Endothelial cell of umbilical vein (primary cell): ENCODE data around the gene USP17L12.
"Not testable (repeated sequence)": the region's sequence is repeated elsewhere in the genome, so short reads cannot be mapped to it uniquely, and the experiment has no call there.

ENCODE experiments used
- CTCF ChIP-seq, 2 donors: IDR thresholded peaks; 1 replicate in 1 of 2; 2 replicates in 1 of 2; pipeline ENCODE4 v1.5.1; 2011; ENCODE audit warnings: low read length in 2 of 2, mild to moderate bottlenecking in 2 of 2, moderate library complexity in 2 of 2, control low read depth in 1 of 2, inconsistent platforms in 1 of 2, low read depth in 1 of 2; ENCODE audit not compliant: insufficient read depth in 1 of 2; ENCODE audit errors: extremely low read depth in 1 of 2
- EZH2 ChIP-seq: IDR thresholded peaks from 2 replicates; pipeline ENCODE4 v1.6.1; 2012; ENCODE audit warnings: borderline replicate concordance, low read depth, mild to moderate bottlenecking, moderate library complexity, low read length, inconsistent platforms; ENCODE audit not compliant: severe bottlenecking
- GATA2 ChIP-seq: IDR thresholded peaks from 2 replicates; pipeline ENCODE4 v1.7.0; 2011; ENCODE audit warnings: low read depth, mild to moderate bottlenecking, moderate library complexity, mixed read lengths, low read length; ENCODE audit not compliant: insufficient read length, insufficient read depth
- JUN ChIP-seq: IDR thresholded peaks from 2 replicates; pipeline ENCODE4 v1.6.1; 2011; ENCODE audit warnings: borderline replicate concordance, low read depth; ENCODE audit not compliant: insufficient read length, insufficient read depth
- MAX ChIP-seq: IDR thresholded peaks from 2 replicates; pipeline ENCODE4 v1.6.1; 2011; ENCODE audit not compliant: insufficient read depth, insufficient read length
- MYC ChIP-seq: IDR thresholded peaks from one replicate; pipeline ENCODE4 v1.6.1; 2011; ENCODE audit warnings: mild to moderate bottlenecking, low read depth, low read length
- POLR2A ChIP-seq: IDR thresholded peaks from 2 replicates; pipeline ENCODE4 v1.6.1; 2012; ENCODE audit warnings: low read depth, mild to moderate bottlenecking, control low read depth, low read length
- POLR2AphosphoS5 ChIP-seq: IDR thresholded peaks from 2 replicates; pipeline ENCODE4 v1.6.1; 2012; ENCODE audit warnings: low read depth, mild to moderate bottlenecking, control low read depth, low read length, moderate library complexity; ENCODE audit not compliant: insufficient read depth

- not testable (repeated sequence) for TF ChIP-seq CTCF (IDR thresholded peaks at IDR 0.05; ENCODE audit: extremely low read depth in 1 of 2, insufficient read depth in 1 of 2, low read depth in 1 of 2, low read length in 2 of 2); POLR2A; MAX; EZH2; GATA2; POLR2AphosphoS5; JUN; MYC
Observed at GRCh38 chr4:9262572-9262971, 42.6 kb downstream of the USP17L12 start, which contains the start of gene USP17L21.
